ENCODE measurements around the gene RANBP9. TPM values are rescaled to one million over a fixed set of nuclear protein-coding genes. Genes with fewer than 3 reads are reported as not detected.

RANBP9 gene
- total and polyA plus RNA-seq, 2 of the 13 experiments (the other 11 are each of a cell fraction or from before 2014, with no cell fraction given) = 26.6 to 30.6 TPM

GRCh38 chr6:13689511-13690256 is 22.0 kb downstream of the RANBP9 start:
- Histone ChIP-seq H3K27ac (ENCODE audit: extremely low read length, insufficient read depth, low read length) (no peak overlapping the region), H3K4me2 (ENCODE audit: low read depth, low read length) (no peak overlapping the region), H3K36me3 (replicated peaks in 1 of 2; ENCODE audit: control insufficient read depth in 1 of 2, insufficient read depth in 2 of 2, low read length in 2 of 2) (peaks cover 8 to 35% of the 10 kb centered on the region in 2 experiments), H3K4me1 (ENCODE audit: insufficient read depth, low read length) (no peaks in the 10 kb centered on the region), H4K20me1 (ENCODE audit: insufficient read depth, low read length) (no peaks in the 10 kb centered on the region; the same call in 1 of the 2 replicates), H3K9ac (ENCODE audit: insufficient read depth, low read depth, low read length) (no peak overlapping the region), H2AFZ (ENCODE audit: low read length) (no peak overlapping the region), H3K4me3 (replicated peaks in 1 of 3; ENCODE audit: insufficient read depth in 1 of 3, low read depth in 2 of 3, low read length in 3 of 3) (no peak overlapping the region), H3K79me2 (ENCODE audit: insufficient read depth, low read length) (peaks cover 75% of the 10 kb centered on the region), H3K27me3 (ENCODE audit: control insufficient read depth in 1 of 2, insufficient read depth in 2 of 2, low read length in 2 of 2) (no peaks in the 10 kb centered on the region), H3K9me3 (ENCODE audit: low read length) (no peaks in the 10 kb centered on the region)
- no peak for FAIRE-seq
- no peak for ATAC-seq
- DNase-seq (ENCODE audit: low spot score) = no peak
- in situ Hi-C loops (cut with HindIII; ENCODE audit: extremely low pct_ligation_motif_present, low pct_unique_long_range_greater_than_20kb) = no loop called here
- ChIA-PET CTCF (ENCODE audit: low intra/inter-chr PET ratio, low total read pairs) (no interaction called here), POLR2A (no interaction called here)
- WGBS (ENCODE audit: low lambda C conversion rate) = 98% methylated on average over 5 of the region's 5 CpGs
- TF ChIP-seq ZNF326 (CRISPR knock-in tag; IDR thresholded peaks at IDR 0.05; ENCODE audit: borderline replicate concordance) (no peak), PHF20 (CRISPR knock-in tag; IDR thresholded peaks at IDR 0.05) (no peak), HDAC1 (CRISPR knock-in tag; IDR thresholded peaks at IDR 0.05) (no peak), NCOA2 (CRISPR knock-in tag; IDR thresholded peaks at IDR 0.05) (no peak), DPF2 (CRISPR knock-in tag; IDR thresholded peaks at IDR 0.05; ENCODE audit: borderline replicate concordance, low read depth) (no peak), SMAD1 (CRISPR knock-in tag; IDR thresholded peaks at IDR 0.05; ENCODE audit: borderline replicate concordance, low read depth) (no peak), ZMAT3 (CRISPR knock-in tag; conservative IDR thresholded peaks at IDR 0.05) (no peak), ZNF577 (CRISPR knock-in tag; IDR thresholded peaks at IDR 0.05; ENCODE audit: borderline replicate concordance, low read depth) (no peak), ZNF547 (CRISPR knock-in tag; IDR thresholded peaks at IDR 0.05) (no peak), GRHL1 (CRISPR knock-in tag; conservative IDR thresholded peaks at IDR 0.05) (no peak), ZNF746 (CRISPR knock-in tag; IDR thresholded peaks at IDR 0.05) (no peak), PAXIP1 (CRISPR knock-in tag; conservative IDR thresholded peaks at IDR 0.05) (no peak)
- intact Hi-C loops (cut with micrococcal nuclease; ENCODE audit: unreplicated experiment) = no loop called here
- BruUV-seq (replicated peaks) = no TSS peak
